GM23338 (cell line): ENCODE results near the gene HSPE1. TPM values are rescaled to one million over a fixed set of nuclear protein-coding genes. Genes with fewer than 3 reads are reported as not detected.

Source experiments
- ATAC-seq: fragments of 200-7000 bp; cut with Tn5 transposase; 3 replicates; pipeline ENCODE4 v1.9.1; 2020
- DNase-seq: peaks from one replicate; pipeline ENCODE4 v3.0.0-alpha.2; 2015; ENCODE audit warnings: low spot score
- H2AFZ ChIP-seq: fragments of 200-600 bp; sonication (generic); 2 replicates; pipeline ENCODE4 v1.8.0; 2016; ENCODE audit warnings: antibody characterized with exemption, mild to moderate bottlenecking, moderate library complexity
- H3F3A ChIP-seq: fragments of 200-600 bp; sonication (generic); replicated peaks from 2 replicates; pipeline ENCODE4 v1.8.0; 2017; ENCODE audit warnings: antibody characterized with exemption, mixed run types, low read depth
- H3K27ac ChIP-seq: fragments of 200-600 bp; sonication (generic); 2 replicates; pipeline ENCODE4 v1.6.1; 2016; ENCODE audit warnings: low read depth
- H3K27me3 ChIP-seq: fragments of 200-600 bp; sonication (generic); 2 replicates; pipeline ENCODE4 v1.8.0; 2016; ENCODE audit warnings: mild to moderate bottlenecking, mixed run types, moderate library complexity; ENCODE audit not compliant: insufficient read depth
- H3K36me3 ChIP-seq: fragments of 200-600 bp; sonication (generic); 2 replicates; pipeline ENCODE4 v1.8.0; 2016; ENCODE audit warnings: mild to moderate bottlenecking; ENCODE audit not compliant: insufficient read depth
- H3K4me1 ChIP-seq: fragments of 200-600 bp; sonication (generic); 2 replicates; pipeline ENCODE4 v1.8.0; 2016; ENCODE audit warnings: mild to moderate bottlenecking, moderate library complexity; ENCODE audit not compliant: insufficient read depth
- H3K4me2 ChIP-seq: fragments of 200-600 bp; sonication (generic); 2 replicates; pipeline ENCODE4 v1.7.1; 2017; ENCODE audit warnings: mixed run types
- H3K4me3 ChIP-seq: fragments of 200-600 bp; sonication (generic); 2 replicates; pipeline ENCODE4 v1.6.1; 2016; ENCODE audit warnings: mixed run types
- H3K79me2 ChIP-seq: fragments of 200-600 bp; sonication (generic); replicated peaks from 2 replicates; pipeline ENCODE4 v1.8.0; 2017; ENCODE audit warnings: mild to moderate bottlenecking; ENCODE audit not compliant: insufficient read depth
- H3K9me2 ChIP-seq: fragments of 200-600 bp; sonication (generic); 2 replicates; pipeline ENCODE4 v1.8.0; 2017; ENCODE audit not compliant: insufficient read depth
- H4K20me1 ChIP-seq: fragments of 200-600 bp; sonication (generic); replicated peaks from 2 replicates; pipeline ENCODE4 v1.8.0; 2017; ENCODE audit warnings: mild to moderate bottlenecking; ENCODE audit not compliant: insufficient read depth
- H3K27ac Mint-ChIP-seq: 2 replicates; pipeline ENCODE4 v1.8.0; 2020; ENCODE audit warnings: inconsistent platforms, mild to moderate bottlenecking, moderate library complexity, mixed read lengths
- H3K27me3 Mint-ChIP-seq: 3 replicates; pipeline ENCODE4 v1.8.0; 2022; ENCODE audit warnings: low read depth, mild to moderate bottlenecking, moderate library complexity, mixed read lengths, inconsistent platforms; ENCODE audit not compliant: insufficient read depth, poor library complexity
- H3K36me3 Mint-ChIP-seq: 3 replicates; pipeline ENCODE4 v1.8.0; 2021; ENCODE audit warnings: low read depth, mild to moderate bottlenecking, inconsistent platforms, moderate library complexity, mixed read lengths
- H3K4me1 Mint-ChIP-seq: 3 replicates; pipeline ENCODE4 v1.8.0; 2020; ENCODE audit warnings: mild to moderate bottlenecking, inconsistent platforms, mixed read lengths
- H3K4me3 Mint-ChIP-seq: 3 replicates; pipeline ENCODE4 v1.8.0; 2021; ENCODE audit warnings: moderate library complexity, mild to moderate bottlenecking, inconsistent platforms, mixed read lengths
- H3K9me3 Mint-ChIP-seq: 3 replicates; pipeline ENCODE4 v1.8.0; 2020; ENCODE audit warnings: moderate library complexity, mild to moderate bottlenecking, inconsistent platforms, mixed read lengths
- CREB1 ChIP-seq: fragments of 250-450 bp; sonication (Bioruptor Pico); IDR thresholded peaks from 2 replicates; pipeline ENCODE4 v1.5.0; 2020; ENCODE audit warnings: low read depth, mild to moderate bottlenecking, moderate library complexity
- CTCF ChIP-seq, 2 experiments: fragments of 200-600 bp in 1 of 2; sonication (generic) in 1 of 2; conservative IDR thresholded peaks; 2 replicates each; pipeline versions ENCODE4 v1.5.1 to v1.6.1; 2016 to 2017; ENCODE audit warnings: antibody characterized with exemption in 2 of 2, low read depth in 2 of 2, mild to moderate bottlenecking in 2 of 2, moderate library complexity in 1 of 2
- ETS1 ChIP-seq: IDR thresholded peaks from 2 replicates; pipeline ENCODE4 v1.6.1; 2016; ENCODE audit warnings: antibody characterized with exemption
- EZH2 ChIP-seq: fragments of 200-600 bp; sonication (generic); IDR thresholded peaks from one replicate; pipeline ENCODE4 v1.8.0; 2017; ENCODE audit warnings: antibody characterized with exemption, mild to moderate bottlenecking, low read depth; ENCODE audit not compliant: unreplicated experiment
- EZH2phosphoT487 ChIP-seq: fragments of 200-600 bp; sonication (generic); IDR thresholded peaks from one replicate; pipeline ENCODE4 v1.8.1; 2018; ENCODE audit warnings: antibody characterized with exemption; ENCODE audit not compliant: unreplicated experiment
- JUNB ChIP-seq: IDR thresholded peaks from one replicate; pipeline ENCODE4 v1.6.1; 2016; ENCODE audit warnings: antibody characterized with exemption; ENCODE audit not compliant: unreplicated experiment
- NANOG ChIP-seq: IDR thresholded peaks from 2 replicates; pipeline ENCODE4 v1.6.1; 2016; ENCODE audit warnings: antibody characterized with exemption, borderline replicate concordance
- POLR2AphosphoS5 ChIP-seq: IDR thresholded peaks from 2 replicates; pipeline ENCODE4 v1.6.1; 2016; ENCODE audit warnings: antibody characterized with exemption, low read depth
- STAT1 ChIP-seq: IDR thresholded peaks from one replicate; pipeline ENCODE4 v1.6.1; 2016; ENCODE audit warnings: antibody characterized with exemption; ENCODE audit not compliant: unreplicated experiment
- ZNF114 ChIP-seq: fragments of 250-450 bp; sonication (Bioruptor Pico); IDR thresholded peaks from 2 replicates; pipeline ENCODE4 v1.5.0; 2020; ENCODE audit warnings: mild to moderate bottlenecking, moderate library complexity
- ZNF331 ChIP-seq: fragments of 250-450 bp; sonication (Bioruptor Pico); IDR thresholded peaks from 2 replicates; pipeline ENCODE4 v1.5.0; 2020; ENCODE audit warnings: low read depth, mild to moderate bottlenecking, moderate library complexity
- ZNF462 ChIP-seq: fragments of 250-450 bp; sonication (Bioruptor Pico); IDR thresholded peaks from 2 replicates; pipeline ENCODE4 v1.5.0; 2020; ENCODE audit warnings: mild to moderate bottlenecking, moderate library complexity
- polyA plus RNA-seq: library from polyadenylated mRNA; unstranded; fragments of >200 nt; fragmentation: Nextera tagmentation; extraction: Ambion mirVana; gene quantifications from 2 replicates; pipeline ENCODE4 v1.2.1, GENCODE V29; 2016
- total RNA-seq: library from RNA; depleted of rRNA; stranded (reverse); fragments of >200 nt; shearing (Covaris generic); gene quantifications from 2 replicates; pipeline ENCODE4 v1.2.3, GENCODE V29; 2014
- TF ChIP-seq, protein P1 (sequence below): IDR thresholded peaks from one replicate; pipeline ENCODE4 v1.6.1; 2018; ENCODE audit warnings: antibody characterized with exemption; ENCODE audit not compliant: unreplicated experiment

Gene HSPE1
- total and polyA plus RNA-seq, 2 experiments from 2014 or later = 328 to 1,529 TPM

- Histone ChIP-seq H3K9me2 (no peaks in the 10 kb centered on the region), H2AFZ (0 out of 2 replicates have a peak overlapping the region, but pooled peaks have one; percentile 57), H3F3A (peaks cover 13% of the 10 kb centered on the region; the same call in 1 of the 2 replicates), H3K79me2 (peaks cover 51% of the 10 kb centered on the region), H3K4me1 (peaks cover 25% of the 10 kb centered on the region), H3K4me3 (peak overlapping the region; percentile 86), H3K27me3 (no peaks in the 10 kb centered on the region), H3K27ac (peak overlapping the region; percentile 72; the same call in 1 of the 2 replicates), H4K20me1 (peaks cover 14% of the 10 kb centered on the region), H3K4me2 (peak overlapping the region; percentile 93), H3K36me3 (0 out of 2 replicates have a peak, but pooled peaks cover 9% of the 10 kb centered on the region)
- peak overlapping the region; percentile 96 for H3K4me3 Mint-ChIP-seq
- peak; percentile 60 for ATAC-seq
- DNase-seq = peak; percentile 68
- H3K4me1 Mint-ChIP-seq = peaks cover 33% of the 10 kb centered on the region
- peak overlapping the region; percentile 70 for H3K27ac Mint-ChIP-seq
- no peaks in the 10 kb centered on the region; the same call in 1 of the 3 replicates for H3K9me3 Mint-ChIP-seq
- TF ChIP-seq JUNB (no peak), POLR2AphosphoS5 (no peak), STAT1 (no peak), ZNF462 (CRISPR knock-in tag) (no peak), ZNF114 (CRISPR knock-in tag) (no peak), ETS1 (no peak), NANOG (no peak), CREB1 (no peak), EZH2 (no peak), ZNF331 (CRISPR knock-in tag) (no peak), EZH2phosphoT487 (no peak), CTCF (conservative IDR thresholded peaks at IDR 0.05; ENCODE audit: low read depth in 2 of 2) (no peak)
- TF ChIP-seq, protein P1, sequence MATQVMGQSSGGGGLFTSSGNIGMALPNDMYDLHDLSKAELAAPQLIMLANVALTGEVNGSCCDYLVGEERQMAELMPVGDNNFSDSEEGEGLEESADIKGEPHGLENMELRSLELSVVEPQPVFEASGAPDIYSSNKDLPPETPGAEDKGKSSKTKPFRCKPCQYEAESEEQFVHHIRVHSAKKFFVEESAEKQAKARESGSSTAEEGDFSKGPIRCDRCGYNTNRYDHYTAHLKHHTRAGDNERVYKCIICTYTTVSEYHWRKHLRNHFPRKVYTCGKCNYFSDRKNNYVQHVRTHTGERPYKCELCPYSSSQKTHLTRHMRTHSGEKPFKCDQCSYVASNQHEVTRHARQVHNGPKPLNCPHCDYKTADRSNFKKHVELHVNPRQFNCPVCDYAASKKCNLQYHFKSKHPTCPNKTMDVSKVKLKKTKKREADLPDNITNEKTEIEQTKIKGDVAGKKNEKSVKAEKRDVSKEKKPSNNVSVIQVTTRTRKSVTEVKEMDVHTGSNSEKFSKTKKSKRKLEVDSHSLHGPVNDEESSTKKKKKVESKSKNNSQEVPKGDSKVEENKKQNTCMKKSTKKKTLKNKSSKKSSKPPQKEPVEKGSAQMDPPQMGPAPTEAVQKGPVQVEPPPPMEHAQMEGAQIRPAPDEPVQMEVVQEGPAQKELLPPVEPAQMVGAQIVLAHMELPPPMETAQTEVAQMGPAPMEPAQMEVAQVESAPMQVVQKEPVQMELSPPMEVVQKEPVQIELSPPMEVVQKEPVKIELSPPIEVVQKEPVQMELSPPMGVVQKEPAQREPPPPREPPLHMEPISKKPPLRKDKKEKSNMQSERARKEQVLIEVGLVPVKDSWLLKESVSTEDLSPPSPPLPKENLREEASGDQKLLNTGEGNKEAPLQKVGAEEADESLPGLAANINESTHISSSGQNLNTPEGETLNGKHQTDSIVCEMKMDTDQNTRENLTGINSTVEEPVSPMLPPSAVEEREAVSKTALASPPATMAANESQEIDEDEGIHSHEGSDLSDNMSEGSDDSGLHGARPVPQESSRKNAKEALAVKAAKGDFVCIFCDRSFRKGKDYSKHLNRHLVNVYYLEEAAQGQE = no peak
- peaks cover 21% of the 10 kb centered on the region for H3K36me3 Mint-ChIP-seq
- peaks cover 10% of the 10 kb centered on the region for H3K27me3 Mint-ChIP-seq
Measured at GRCh38 chr2:197516393-197516761, 16.2 kb downstream of the HSPE1 start.
